GM12892 (cell line): Measurements from ENCODE around the gene POLR1D.

Experiments
- POLR2A ChIP-seq: IDR thresholded peaks from 2 replicates; pipeline ENCODE4 v1.6.1; 2011; ENCODE audit warnings: low read depth, low read length, control low read depth
- TAF1 ChIP-seq: IDR thresholded peaks from 2 replicates; pipeline ENCODE4 v1.6.1; 2011; ENCODE audit warnings: low read depth, mild to moderate bottlenecking, control low read depth, low read length, borderline replicate concordance

GRCh38 chr13:27605610-27606200, 16.0 kb upstream of the POLR1D start:
- TF ChIP-seq POLR2A (no peak), TAF1 (no peak)
